Cardiac muscle cell (in vitro differentiated cells and primary cell): Measurements from ENCODE around the gene CYTH1. TPM values are rescaled to one million over a fixed set of nuclear protein-coding genes. Genes with fewer than 3 reads are reported as not detected.

Source experiments
- DNase-seq, 2 donors: peaks; one replicate each; pipeline versions ENCODE4 v3.0.0 to v3.0.0-alpha.2; 2010 to 2017; ENCODE audit warnings: low read depth in 1 of 2, low spot score in 1 of 2
- H3K27ac ChIP-seq: fragments of 200-600 bp; sonication (generic); 2 replicates; pipeline ENCODE4 v1.5.1; 2016
- H3K27me3 ChIP-seq: fragments of 200-600 bp; sonication (generic); 2 replicates; pipeline ENCODE4 v1.6.0; 2016; ENCODE audit warnings: control low read depth
- H3K36me3 ChIP-seq: fragments of 200-600 bp; sonication (generic); 2 replicates; pipeline ENCODE4 v1.5.1; 2016; ENCODE audit warnings: control low read depth
- H3K4me1 ChIP-seq: fragments of 200-600 bp; sonication (generic); 2 replicates; pipeline ENCODE4 v1.8.1; 2017; ENCODE audit warnings: low read depth, mild to moderate bottlenecking, mixed run types
- H3K4me3 ChIP-seq: fragments of 200-600 bp; sonication (generic); 2 replicates; pipeline ENCODE4 v1.5.1; 2016; ENCODE audit warnings: mild to moderate bottlenecking
- H3K9me3 ChIP-seq: fragments of 200-600 bp; sonication (generic); 2 replicates; pipeline ENCODE4 v1.5.1; 2017; ENCODE audit warnings: low read depth, mild to moderate bottlenecking, control low read depth
- CTCF ChIP-seq: IDR thresholded peaks from 2 replicates; pipeline ENCODE4 v1.5.1; 2012; ENCODE audit warnings: low read depth, mild to moderate bottlenecking, low read length
- polyA plus RNA-seq: library from polyadenylated mRNA; unstranded; fragments of >200 nt; fragmentation: Nextera tagmentation; extraction: Ambion mirVana; gene quantifications from 2 replicates; pipeline ENCODE4 v1.2.1, GENCODE V29; 2016
- total RNA-seq: library from RNA; depleted of rRNA; stranded (reverse); fragments of >200 nt; gene quantifications from 2 replicates; pipeline ENCODE4 v1.2.3, GENCODE V29; 2016

The CYTH1 gene
- total and polyA plus RNA-seq, 2 experiments from 2014 or later: 21.9 to 39.6 TPM

- H3K27ac ChIP-seq: no peak overlapping the region
- peaks cover 59% of the 10 kb centered on the region for H3K36me3 ChIP-seq
- DNase-seq: no peak
- no peak for TF ChIP-seq CTCF
- H3K9me3 ChIP-seq: no peaks in the 10 kb centered on the region
- no peaks in the 10 kb centered on the region for H3K27me3 ChIP-seq
- H3K4me1 ChIP-seq: no peaks in the 10 kb centered on the region
- no peak overlapping the region for H3K4me3 ChIP-seq
Measured at GRCh38 chr17:78820841-78821240, 38.8 kb upstream of the CYTH1 start.

- no peak for TF ChIP-seq CTCF
- no peak for DNase-seq
- Histone ChIP-seq H3K4me3 (no peak overlapping the region), H3K9me3 (no peaks in the 10 kb centered on the region), H3K36me3 (peaks cover 64% of the 10 kb centered on the region), H3K4me1 (no peaks in the 10 kb centered on the region), H3K27me3 (no peaks in the 10 kb centered on the region), H3K27ac (no peak overlapping the region)
Measured at GRCh38 chr17:78819806-78820792, 38.0 kb upstream of the CYTH1 start.

GRCh38 chr17:78819402-78819801 is 37.3 kb upstream of the CYTH1 start:
- H3K4me1 ChIP-seq: no peaks in the 10 kb centered on the region
- DNase-seq: no peak
- no peaks in the 10 kb centered on the region for H3K9me3 ChIP-seq
- H3K27ac ChIP-seq: no peak overlapping the region
- H3K27me3 ChIP-seq: no peaks in the 10 kb centered on the region
- H3K36me3 ChIP-seq: peaks cover 60% of the 10 kb centered on the region
- no peak for TF ChIP-seq CTCF
- no peak overlapping the region for H3K4me3 ChIP-seq

- no peak overlapping the region for H3K27ac ChIP-seq
- H3K36me3 ChIP-seq: peaks cover 64% of the 10 kb centered on the region
- peak in 1 of 2 donors; percentile 22 for DNase-seq
- H3K4me1 ChIP-seq: no peaks in the 10 kb centered on the region
- H3K9me3 ChIP-seq: no peaks in the 10 kb centered on the region
- H3K27me3 ChIP-seq: no peaks in the 10 kb centered on the region
- TF ChIP-seq CTCF: no peak
- H3K4me3 ChIP-seq: no peak overlapping the region
Measured at GRCh38 chr17:78818932-78819331, 36.9 kb upstream of the CYTH1 start.

GRCh38 chr17:78818152-78818846 is 36.2 kb upstream of the CYTH1 start:
- Histone ChIP-seq H3K27ac (no peak overlapping the region), H3K27me3 (no peaks in the 10 kb centered on the region), H3K36me3 (peaks cover 68% of the 10 kb centered on the region), H3K4me1 (no peaks in the 10 kb centered on the region), H3K4me3 (no peak overlapping the region), H3K9me3 (no peaks in the 10 kb centered on the region)
- DNase-seq: no peak
- TF ChIP-seq CTCF: no peak
